ENCODE measurements around the gene OR6M1.

Gene OR6M1, protein sequence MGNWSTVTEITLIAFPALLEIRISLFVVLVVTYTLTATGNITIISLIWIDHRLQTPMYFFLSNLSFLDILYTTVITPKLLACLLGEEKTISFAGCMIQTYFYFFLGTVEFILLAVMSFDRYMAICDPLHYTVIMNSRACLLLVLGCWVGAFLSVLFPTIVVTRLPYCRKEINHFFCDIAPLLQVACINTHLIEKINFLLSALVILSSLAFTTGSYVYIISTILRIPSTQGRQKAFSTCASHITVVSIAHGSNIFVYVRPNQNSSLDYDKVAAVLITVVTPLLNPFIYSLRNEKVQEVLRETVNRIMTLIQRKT

DNA sequence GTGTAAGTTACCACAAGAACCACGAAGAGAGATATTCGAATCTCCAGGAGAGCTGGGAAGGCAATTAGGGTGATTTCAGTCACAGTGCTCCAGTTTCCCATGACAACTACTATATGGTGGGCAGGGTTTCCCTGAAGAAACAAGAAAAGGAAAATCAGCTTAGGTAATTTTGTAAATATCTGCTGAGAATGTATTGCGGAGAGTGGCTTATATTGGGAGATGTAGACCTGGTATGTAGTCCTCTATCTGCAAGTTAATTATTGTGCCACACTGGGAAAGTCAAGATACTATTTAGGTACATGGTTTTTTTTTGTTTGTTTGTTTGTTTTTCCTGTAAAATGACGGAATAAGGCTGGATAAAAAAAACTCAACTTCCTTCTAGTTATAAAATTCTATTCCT is at the start of gene OR6M1:
TSS of gene OR6M1 (minus strand) at position 101 of the 400 bp plus-strand sequence. CDS start at position 101, 0 bp downstream.
- no peak for DNase-seq (ENCODE audit: low read depth)

DNA sequence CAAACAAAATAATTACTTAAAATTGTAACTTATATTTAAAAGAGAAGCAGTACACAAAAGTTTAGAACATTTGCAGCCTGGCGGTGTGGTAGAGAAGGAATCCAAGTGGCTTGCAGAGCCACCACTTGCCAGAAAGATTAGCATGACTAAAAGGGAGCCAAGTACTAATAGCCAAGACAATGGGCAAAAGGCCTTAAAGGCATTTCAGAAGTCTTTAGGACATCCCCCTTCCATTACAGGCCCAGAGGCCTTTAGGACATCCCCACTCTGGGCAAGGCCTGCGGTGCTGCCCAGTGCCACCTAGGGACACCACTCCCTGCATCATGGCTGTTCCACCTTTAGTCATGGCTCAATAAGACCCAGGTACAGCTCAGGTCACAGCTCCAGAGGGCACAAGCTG is 46.9 kb upstream of the OR6M1 start:
- DNase-seq (ENCODE audit: low read depth), result no peak

DNA sequence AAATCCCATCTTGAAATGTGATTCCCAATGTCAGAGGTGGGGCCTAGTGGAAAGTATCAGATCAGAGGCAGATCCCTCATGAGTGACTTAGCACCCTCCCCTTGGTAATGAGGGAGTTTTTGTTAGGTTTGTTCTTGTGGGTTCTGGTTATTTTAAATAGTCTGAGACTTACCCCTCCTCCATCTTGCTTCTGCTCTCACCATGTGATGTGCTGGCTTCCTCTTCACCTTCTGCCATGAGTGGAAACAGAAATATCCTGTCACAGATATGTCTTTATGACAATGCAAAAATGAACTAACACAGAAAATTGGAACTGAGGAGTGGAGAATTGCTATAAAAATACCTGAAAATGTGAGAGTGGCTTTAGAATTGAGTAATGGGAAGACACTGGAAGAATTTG is 46.2 kb upstream of the OR6M1 start:
- DNase-seq (ENCODE audit: low read depth), result no peak

DNA sequence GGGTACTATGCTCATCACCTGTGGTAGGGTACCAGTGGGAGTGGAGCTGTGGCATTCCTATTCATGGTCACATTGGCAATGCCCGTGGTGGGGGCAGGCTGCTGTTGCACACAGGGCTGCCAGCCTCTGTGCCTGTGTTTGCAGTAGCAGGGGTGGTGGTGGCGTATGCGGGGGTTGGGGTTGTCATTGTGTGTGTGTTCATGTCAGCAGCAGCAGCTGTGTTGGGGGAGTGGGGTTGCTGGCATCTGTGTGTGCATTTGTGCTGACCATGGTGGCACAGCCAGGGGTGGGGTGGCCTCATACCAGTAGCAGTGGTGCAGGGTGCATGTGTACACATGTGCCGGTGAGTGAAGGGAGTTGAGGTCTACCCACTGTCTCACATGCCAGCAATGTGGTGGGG is 45.0 kb upstream of the OR6M1 start:
- DNase-seq (ENCODE audit: low read depth), result no peak

DNA sequence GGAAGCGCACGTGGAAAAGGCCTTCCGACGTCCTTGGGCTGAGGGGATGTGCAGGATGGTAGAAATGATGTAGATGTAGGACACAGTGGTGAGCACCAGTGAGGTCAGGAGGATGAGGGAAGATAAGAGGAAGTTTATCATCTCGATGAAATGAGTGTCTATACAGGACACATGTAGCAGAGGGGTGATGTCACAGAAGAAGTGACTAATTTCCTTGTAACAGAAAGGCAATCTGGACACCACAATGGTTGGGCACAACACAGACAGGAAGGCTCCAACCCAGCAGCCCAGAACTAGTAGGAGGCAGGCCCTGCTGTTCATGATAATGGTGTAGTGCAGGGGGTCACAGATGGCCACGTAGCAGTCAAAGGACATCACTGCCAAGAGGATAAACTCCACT is 35.0 kb upstream of the OR6M1 start:
- no peak for DNase-seq (ENCODE audit: low read depth)

DNA sequence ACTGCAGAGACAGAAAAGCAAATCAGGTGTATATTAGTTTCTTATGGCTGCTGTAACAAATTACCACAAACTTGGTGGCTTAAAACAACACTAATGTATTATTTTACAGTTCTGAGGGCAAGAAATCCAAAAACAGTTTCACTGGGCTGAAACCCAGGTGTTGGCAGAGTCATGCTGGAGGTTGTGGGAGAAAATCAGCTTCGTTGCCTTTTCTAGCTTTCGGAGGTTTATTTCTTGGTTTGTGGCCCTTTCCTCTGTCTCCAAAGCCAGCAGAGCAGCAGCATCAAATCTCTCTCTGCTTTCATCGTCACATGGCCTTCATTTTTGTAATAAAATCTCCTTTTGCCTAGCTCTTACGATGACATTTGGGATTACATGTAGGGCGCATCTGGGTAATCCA is 33.0 kb upstream of the OR6M1 start:
- DNase-seq (ENCODE audit: low read depth), result no peak

DNA sequence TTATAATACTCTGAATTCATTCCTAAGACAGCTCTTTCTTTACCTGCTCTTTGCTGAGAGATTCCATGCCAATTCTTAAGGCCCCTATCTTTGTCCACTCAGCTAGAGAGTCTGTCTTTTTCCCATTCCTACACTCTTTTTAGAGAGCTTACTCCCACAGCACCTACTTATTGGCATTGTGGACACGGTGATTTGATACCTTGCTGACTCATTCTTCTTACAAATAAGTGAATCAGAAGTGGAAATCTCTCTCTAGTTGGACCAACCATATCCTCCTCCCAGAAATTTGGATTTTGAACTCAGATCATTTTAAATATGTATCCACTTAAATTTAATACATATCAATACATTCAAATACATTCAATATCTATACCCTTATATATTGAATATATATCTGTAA is 32.5 kb upstream of the OR6M1 start:
- DNase-seq (ENCODE audit: low read depth), result no peak

DNA sequence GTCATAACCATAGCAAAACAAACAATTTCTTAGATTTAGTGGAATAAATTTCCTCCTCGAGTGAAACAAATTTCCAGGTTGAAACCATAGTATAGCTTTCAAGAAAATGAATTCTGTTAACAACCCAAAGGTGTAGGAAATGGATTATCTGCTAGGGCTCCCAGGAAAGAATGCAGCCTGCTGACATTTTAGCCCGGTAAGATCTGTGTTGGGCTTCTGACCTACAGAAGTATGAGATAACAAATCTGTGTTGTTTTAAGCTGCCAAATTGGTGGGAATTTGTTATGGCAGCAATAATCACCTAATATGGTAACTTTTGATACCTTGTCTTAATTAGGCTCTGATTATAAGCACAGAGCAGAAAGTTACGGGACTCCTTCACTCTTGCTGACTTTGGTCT is 32.0 kb upstream of the OR6M1 start:
- DNase-seq (ENCODE audit: low read depth), result no peak

DNA sequence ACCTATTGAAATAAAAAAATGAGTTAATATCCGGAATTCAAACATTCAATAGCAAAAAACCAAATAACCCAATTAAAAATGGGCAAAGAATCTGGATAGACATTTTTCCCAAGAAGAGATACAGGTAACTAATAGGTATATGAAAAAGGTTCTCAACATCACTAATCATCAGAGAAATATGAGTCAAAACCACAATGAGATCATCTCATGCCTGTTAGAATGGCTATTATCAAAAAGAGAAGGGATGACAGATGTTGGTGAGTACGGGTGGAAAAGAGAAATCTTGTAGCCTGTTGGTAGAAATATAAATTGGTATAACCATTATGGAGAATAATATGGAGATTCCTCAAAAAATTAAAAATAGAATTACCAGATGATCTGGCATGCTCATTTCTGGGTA is 26.9 kb upstream of the OR6M1 start:
- no peak for DNase-seq (ENCODE audit: low read depth)

DNA sequence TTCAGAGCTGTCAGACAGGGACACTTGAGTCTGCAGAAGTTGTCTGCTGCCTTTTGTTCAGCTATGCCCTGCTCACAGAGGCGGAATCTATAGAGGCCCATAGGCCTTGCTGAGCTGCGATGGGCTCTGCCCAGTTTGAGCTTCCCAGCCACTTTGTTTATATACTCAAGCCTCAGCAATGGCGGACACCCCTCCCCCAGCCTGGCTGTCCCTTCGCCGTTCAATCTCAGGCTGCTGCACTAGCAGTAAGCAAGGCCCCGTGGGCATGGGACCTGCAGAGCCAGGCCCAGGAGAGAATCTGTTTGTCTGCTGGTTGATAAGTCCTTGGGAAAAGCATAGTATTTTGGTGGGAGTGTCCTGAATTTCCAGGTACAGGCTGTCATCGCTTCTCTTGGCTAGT is 23.6 kb upstream of the OR6M1 start:
- DNase-seq (ENCODE audit: low read depth), result no peak

DNA sequence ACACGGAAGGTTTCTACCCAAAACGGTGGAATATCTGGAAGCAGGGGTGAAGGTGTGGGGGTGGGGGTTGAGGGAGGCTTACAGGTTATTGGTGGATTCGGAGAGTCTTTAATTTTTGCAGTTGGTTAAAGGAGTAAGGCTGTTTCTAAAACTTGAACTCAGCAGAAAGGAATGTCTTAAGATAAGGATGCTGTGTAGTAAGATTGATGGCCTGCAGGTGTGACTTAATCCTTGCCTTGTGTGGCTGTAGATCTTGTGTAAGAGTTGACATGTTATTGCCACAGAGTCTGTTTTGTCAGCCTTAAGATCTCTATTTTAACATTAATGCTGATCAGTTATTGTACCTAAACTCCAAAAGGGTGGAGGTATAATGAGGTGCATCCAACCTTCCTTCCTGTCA is 16.4 kb upstream of the OR6M1 start:
- DNase-seq (ENCODE audit: low read depth), result no peak

DNA sequence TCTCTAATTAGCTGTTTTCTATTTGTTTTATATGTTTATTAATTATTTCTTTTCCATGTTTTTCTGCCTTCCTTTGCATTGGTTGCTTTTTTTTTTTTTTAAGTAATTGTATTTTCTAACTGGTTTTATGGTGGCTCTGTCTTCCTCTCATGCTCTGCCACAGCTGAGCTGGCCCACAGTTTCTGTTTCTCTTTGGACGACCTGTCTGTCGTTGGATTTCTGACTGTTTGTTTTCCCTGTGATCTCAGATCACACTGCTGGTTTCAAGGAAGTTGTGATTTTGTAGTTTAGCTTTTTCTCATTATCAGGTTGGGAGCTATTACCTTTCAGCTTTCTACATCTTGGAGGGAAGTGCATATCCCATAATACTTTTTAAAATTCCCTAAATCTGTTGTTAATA is 15.9 kb upstream of the OR6M1 start:
- no peak for DNase-seq (ENCODE audit: low read depth)

DNA sequence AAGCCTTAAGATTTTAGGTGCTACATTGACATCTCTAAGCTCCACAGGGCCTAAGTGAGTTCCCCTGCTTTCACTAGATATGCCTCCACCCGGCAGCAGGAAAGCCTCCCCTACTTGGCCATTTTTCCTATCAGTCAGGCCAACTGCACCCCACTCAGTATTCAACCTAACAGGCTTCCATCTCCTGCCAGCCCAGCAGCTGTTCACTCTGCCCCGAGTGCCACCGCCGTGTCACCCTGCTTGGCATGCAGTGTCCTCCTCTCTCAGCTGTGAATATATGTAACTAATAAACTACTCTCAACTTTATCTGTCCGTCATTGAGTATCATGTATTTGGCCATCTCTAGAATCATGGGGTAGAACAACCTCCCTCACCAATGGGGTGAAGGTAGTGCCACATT is 9.0 kb upstream of the OR6M1 start:
- DNase-seq (ENCODE audit: low read depth), result no peak

DNA sequence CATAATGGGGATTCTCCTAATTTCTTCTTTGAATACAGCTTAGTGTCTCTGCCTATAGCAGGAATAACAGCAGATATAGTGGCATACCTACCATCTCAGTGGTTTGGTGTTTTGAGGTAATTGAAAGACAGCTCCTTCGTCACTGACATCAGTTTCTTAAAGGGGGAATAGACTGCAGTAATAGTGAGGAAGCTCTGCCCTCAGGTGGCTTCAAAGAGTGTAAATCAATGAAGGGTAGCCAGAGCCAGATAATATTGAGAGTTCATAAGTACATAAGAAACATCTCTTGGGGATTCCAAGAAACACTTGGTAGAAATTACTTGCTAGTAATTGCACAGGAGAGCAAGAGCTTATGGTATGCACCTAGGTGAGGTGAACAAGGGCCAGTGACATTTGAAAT is 4.4 kb downstream of the OR6M1 start:
- DNase-seq (ENCODE audit: low read depth), result no peak

DNA sequence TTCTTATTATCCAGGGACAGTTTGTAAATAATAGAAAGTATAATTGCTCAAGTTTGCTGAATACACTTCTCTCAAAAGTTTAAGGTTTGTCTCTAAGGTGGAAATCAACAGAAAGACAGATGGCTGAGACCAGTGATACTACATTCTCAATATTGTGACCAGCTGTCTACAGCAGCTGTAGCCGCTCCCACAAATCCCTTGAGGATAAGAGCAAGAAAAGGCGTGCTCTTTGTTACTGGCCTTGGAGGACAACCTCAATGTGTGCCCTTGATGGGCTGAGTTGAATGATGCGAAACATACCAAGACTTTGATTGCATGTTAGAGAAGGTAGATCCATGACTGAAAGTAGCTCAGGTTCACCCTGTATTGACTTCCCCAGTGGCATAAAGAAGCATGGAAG is 6.1 kb downstream of the OR6M1 start:
- DNase-seq (ENCODE audit: low read depth), result no peak

DNA sequence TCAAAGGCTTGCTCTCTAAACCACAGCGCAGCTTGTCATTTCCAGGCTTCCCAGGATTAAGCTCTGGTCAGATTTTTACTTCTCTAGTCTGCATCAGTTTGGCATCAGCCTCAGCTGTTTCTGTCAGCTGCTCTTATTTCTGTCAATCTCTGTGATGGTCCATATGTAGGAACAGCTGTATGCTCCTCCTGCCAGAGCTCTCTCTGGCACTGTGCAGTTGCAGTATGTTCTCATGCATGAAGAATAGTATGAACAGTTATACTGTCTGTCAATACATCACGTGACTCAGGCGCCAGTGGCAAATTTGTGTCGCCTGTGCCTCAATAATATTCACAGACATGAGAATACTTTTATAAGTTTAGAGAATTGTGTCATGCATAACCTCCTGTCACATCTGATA is 6.7 kb downstream of the OR6M1 start:
- no peak for DNase-seq (ENCODE audit: low read depth)

DNA sequence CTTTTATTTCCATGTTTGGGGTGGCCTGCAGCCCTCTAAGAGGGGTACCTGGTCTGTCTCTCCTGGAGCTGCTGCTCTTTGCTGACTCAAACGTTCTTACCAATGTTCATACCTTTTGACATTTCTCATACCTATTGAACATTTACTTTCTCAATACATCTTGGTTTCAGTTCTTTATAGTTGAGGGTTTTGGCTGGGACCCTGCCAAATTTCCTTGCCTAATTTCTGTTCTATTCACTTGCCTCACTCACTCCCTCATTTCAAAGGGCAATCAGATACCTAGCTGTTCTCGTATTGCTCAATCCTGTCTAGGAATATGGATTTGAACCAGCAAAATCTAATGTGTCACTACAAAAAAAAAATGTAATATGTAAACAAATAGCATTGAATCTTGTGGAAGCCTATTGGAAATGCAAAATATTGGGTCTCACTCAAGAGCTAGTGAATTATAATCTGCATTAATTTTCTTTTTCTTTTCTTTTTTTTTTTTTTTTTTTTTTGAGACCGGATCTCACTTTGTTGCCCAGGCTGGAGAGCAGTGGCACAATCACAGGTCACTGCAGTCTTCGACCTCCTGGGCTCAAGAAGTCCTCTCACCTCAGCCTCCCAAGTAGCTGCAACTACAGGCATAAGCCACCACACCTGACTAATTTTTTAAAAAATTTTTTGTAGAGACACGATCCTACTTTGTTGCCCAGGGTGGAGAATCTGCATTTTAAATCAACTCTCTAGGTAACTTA is 7.5 kb downstream of the OR6M1 start:
- DNase-seq (ENCODE audit: low read depth), result no peak

DNA sequence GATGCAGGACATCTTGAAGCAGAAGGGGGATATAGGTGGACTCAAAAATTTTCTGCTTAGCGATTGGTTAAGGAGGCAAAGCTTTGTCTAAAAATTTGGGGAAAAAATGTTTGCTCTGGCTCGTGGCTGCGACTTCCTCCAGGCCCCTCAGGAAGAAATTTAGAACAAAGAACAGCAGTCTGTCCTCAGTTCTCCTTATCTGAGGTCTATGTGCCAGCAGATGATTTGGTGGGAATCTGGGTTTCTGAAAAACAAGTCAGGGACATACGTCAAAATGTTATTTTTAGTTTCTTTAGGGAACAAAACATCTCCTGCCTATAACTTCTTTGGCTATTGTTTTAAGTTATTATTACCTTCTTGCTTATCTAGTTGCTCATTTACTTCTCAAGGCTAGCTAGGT is 8.1 kb downstream of the OR6M1 start:
- no peak for DNase-seq (ENCODE audit: low read depth)

DNA sequence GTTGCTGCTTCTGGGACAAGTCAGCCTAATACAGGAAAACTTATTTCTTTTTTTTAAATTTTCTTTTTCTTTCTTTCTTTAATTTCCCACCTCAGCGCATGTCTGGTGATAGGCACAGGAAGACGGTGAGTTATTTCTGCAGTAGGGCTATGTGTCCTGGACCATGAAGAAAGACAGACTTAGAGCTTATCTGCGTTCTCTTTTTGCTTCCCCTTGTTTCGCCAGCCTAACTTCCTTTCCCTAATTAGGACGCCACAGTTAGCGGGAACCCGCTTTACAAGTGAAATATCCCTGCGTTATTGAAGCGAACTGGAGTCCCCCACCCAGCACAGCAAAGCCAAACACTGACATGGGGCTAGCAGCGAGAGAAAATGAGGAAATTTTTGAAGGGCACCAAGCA is 8.6 kb downstream of the OR6M1 start:
- DNase-seq (ENCODE audit: low read depth), result no peak

DNA sequence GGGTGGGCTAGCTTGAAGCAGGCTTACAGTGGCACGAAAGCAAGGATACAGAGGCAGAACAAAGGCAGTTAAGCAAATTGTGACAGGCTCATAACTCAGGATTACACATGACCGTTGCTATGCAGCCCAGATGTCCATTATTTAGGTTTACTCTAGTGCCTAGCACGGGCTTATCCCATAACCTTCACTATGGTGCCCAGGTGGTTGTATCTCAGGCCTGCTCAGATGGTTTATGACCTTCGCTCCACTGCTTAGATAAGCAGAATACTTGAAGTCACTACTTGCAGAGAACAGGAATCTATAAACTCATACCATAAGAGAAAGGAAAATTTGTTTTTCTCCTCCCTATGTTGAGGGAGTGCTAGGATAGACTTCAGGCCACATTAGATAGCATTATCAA is 9.0 kb downstream of the OR6M1 start:
- DNase-seq (ENCODE audit: low read depth), result no peak

DNA sequence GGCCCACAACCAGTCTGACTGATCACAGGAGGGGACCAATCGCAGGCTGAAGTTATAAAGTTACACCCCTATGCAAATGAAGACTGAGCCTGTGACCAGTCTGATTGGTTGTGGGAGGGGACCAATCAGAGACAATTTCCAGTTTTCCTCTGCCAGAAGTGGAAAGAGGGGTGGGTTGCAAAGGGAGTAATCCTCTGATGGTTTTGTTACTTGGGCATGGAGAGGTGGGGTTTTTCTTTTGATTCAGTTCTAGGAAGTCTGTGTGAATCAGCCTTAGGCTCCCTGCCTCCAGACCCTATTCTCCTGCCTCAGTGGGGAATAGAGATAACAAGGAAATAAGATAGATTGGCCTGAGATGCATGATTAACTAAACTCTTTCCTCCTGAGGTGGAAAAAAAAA is 9.9 kb downstream of the OR6M1 start:
- DNase-seq (ENCODE audit: low read depth), result no peak

DNA sequence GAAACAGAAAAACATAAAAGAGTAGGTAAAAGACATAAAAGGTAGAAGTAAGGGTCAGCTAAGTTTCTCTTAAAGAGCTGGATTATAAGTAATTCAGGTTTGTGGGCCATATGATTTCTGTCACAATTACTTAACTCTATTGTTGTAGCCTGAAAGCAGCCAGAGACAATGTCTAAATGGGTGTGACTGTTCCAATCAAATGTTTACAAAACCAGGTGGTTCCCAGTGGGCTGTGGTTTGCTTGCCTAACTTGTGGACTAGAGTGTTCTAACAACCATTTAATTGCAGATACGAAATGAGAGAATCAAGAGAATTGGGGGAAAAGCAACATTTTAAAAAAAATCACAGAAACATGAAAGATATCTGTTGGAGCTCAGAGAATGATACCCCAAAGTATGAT is 22.6 kb downstream of the OR6M1 start:
- DNase-seq (ENCODE audit: low read depth), result no peak

DNA sequence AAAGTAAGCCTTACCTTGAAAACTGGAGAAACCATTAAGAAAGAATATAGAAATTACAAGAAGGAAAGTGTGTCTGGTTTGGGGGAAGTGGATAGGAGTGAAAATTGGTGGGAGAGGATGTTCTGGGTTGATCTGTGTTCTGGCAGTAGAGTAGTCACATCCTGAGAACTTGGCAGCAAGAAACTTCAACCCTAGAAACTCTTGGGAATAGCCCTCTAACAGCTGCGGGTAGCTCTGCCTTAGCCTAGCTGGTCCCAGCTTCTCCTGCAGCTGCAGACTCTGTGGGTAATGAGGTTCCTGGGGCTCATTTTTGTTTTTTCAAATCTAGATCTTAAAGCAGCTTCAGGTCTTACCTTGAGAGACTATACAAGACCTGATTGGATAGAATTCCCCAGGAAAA is 27.6 kb downstream of the OR6M1 start:
- no peak for DNase-seq (ENCODE audit: low read depth)
